ENCODE measurements around the gene KCTD18. TPM values are rescaled to one million over a fixed set of nuclear protein-coding genes. Genes with fewer than 3 reads are reported as not detected.

KCTD18 gene
- total RNA-seq, 1 experiment from 2014 or later = 14.7 TPM

DNA sequence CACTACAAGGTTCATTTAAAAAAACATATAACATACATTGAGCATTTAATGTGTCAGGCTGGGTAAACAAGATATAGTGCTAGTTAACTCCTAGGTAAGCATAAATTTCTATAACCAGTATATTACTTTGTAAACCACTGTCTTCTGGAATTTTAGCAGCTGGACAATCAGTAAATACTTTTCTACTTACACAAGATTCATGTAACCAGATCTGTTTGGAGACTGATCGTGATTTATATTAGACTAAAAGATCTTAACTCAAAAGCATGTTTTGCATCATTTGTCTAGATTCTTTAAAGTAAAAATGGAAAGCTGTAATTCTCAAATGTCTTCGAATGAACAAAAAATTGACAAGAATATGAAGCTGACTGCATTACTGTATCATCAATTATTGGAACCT, 15.2 kb upstream of the KCTD18 start:
- CTCF ChIA-PET = no interaction called here
- peak overlapping the region in 1 of 2 experiments; percentile 88; a peak in 2 of 4 replicates for H3K4me3 ChIP-seq (ENCODE audit: low read depth in 2 of 2, low read length in 2 of 2)
- DNase-seq (ENCODE audit: low read depth, low spot score) = no peak
- POLR2A ChIA-PET = interaction anchor here (1.1 kb wide), 1 partner anchor 41 kb away, joined by 5 read pairs; no protein-coding TSS in a partner anchor
- no TSS peak for BruUV-seq (replicated peaks)
- ATAC-seq = no peak
- in situ Hi-C loops (cut with HindIII; ENCODE audit: low pct_unique_long_range_greater_than_20kb, low sequenced_read_pairs) (no loop called here), intact Hi-C loops (cut with micrococcal nuclease; ENCODE audit: unreplicated experiment) (no loop called here)
- peaks cover 19% of the 10 kb centered on the region for H3K4me1 ChIP-seq (ENCODE audit: control insufficient read depth, insufficient read depth, low read length)
- no peaks in the 10 kb centered on the region for H3K9me3 ChIP-seq (ENCODE audit: control insufficient read depth, insufficient read depth, low read depth, low read length)
- no peaks in the 10 kb centered on the region for H3K27me3 ChIP-seq (ENCODE audit: control insufficient read depth, insufficient read depth, low read length)
- H3K36me3 ChIP-seq (ENCODE audit: control insufficient read depth, insufficient read depth, low read length) = peaks cover 8% of the 10 kb centered on the region; the same call in 1 of the 2 replicates
- no peak for TF ChIP-seq SIN3A (IDR thresholded peaks at IDR 0.05; ENCODE audit: borderline replicate concordance, insufficient read depth, low read depth, low read length)
- no peak for TF ChIP-seq POLR2AphosphoS5 (IDR thresholded peaks at IDR 0.05; ENCODE audit: low read depth, low read length)
- no peak for TF ChIP-seq TCF7L2 (IDR thresholded peaks at IDR 0.05; ENCODE audit: low read depth, low read length)
- TF ChIP-seq, protein P1, sequence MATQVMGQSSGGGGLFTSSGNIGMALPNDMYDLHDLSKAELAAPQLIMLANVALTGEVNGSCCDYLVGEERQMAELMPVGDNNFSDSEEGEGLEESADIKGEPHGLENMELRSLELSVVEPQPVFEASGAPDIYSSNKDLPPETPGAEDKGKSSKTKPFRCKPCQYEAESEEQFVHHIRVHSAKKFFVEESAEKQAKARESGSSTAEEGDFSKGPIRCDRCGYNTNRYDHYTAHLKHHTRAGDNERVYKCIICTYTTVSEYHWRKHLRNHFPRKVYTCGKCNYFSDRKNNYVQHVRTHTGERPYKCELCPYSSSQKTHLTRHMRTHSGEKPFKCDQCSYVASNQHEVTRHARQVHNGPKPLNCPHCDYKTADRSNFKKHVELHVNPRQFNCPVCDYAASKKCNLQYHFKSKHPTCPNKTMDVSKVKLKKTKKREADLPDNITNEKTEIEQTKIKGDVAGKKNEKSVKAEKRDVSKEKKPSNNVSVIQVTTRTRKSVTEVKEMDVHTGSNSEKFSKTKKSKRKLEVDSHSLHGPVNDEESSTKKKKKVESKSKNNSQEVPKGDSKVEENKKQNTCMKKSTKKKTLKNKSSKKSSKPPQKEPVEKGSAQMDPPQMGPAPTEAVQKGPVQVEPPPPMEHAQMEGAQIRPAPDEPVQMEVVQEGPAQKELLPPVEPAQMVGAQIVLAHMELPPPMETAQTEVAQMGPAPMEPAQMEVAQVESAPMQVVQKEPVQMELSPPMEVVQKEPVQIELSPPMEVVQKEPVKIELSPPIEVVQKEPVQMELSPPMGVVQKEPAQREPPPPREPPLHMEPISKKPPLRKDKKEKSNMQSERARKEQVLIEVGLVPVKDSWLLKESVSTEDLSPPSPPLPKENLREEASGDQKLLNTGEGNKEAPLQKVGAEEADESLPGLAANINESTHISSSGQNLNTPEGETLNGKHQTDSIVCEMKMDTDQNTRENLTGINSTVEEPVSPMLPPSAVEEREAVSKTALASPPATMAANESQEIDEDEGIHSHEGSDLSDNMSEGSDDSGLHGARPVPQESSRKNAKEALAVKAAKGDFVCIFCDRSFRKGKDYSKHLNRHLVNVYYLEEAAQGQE (IDR thresholded peaks at IDR 0.05; ENCODE audit: insufficient read depth in 1 of 2, low read depth in 2 of 2, low read length in 1 of 2) = no peak
- TF ChIP-seq, protein P2, sequence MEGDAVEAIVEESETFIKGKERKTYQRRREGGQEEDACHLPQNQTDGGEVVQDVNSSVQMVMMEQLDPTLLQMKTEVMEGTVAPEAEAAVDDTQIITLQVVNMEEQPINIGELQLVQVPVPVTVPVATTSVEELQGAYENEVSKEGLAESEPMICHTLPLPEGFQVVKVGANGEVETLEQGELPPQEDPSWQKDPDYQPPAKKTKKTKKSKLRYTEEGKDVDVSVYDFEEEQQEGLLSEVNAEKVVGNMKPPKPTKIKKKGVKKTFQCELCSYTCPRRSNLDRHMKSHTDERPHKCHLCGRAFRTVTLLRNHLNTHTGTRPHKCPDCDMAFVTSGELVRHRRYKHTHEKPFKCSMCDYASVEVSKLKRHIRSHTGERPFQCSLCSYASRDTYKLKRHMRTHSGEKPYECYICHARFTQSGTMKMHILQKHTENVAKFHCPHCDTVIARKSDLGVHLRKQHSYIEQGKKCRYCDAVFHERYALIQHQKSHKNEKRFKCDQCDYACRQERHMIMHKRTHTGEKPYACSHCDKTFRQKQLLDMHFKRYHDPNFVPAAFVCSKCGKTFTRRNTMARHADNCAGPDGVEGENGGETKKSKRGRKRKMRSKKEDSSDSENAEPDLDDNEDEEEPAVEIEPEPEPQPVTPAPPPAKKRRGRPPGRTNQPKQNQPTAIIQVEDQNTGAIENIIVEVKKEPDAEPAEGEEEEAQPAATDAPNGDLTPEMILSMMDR (IDR thresholded peaks at IDR 0.05) = no peak
- peak overlapping the region; percentile 98; the same call in 1 of the 2 replicates for H3K27ac ChIP-seq (ENCODE audit: low read length)

DNA sequence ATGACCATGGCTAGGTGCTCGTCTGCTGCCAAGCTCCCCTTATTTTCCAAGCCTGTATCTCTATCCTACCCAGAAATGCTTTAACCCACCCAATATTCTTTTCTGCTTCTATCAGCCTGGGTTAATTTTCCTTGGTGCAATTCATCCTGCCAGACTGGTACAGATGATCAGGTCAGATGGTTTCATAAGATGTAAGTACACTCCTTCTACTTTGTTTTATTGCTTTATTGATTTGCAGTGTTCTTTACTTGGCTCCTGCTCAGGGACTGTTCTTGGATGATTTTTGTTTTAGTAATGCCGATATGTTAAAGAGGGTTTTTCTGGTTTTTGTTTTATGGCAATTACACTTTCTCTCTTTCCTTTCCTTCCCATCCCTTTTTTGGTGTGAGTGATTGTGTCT, 13.7 kb upstream of the KCTD18 start:
- TF ChIP-seq POLR2AphosphoS5 (IDR thresholded peaks at IDR 0.05; ENCODE audit: low read depth, low read length) = no peak
- TF ChIP-seq, protein P2 (IDR thresholded peaks at IDR 0.05) = no peak
- intact Hi-C loops (cut with micrococcal nuclease; ENCODE audit: unreplicated experiment) = no loop called here
- in situ Hi-C loops (cut with HindIII; ENCODE audit: low pct_unique_long_range_greater_than_20kb, low sequenced_read_pairs) = no loop called here
- Histone ChIP-seq H3K27me3 (ENCODE audit: control insufficient read depth, insufficient read depth, low read length) (no peaks in the 10 kb centered on the region), H3K27ac (ENCODE audit: low read length) (no peak overlapping the region), H3K4me3 (ENCODE audit: low read depth in 2 of 2, low read length in 2 of 2) (no peak overlapping the region), H3K36me3 (ENCODE audit: control insufficient read depth, insufficient read depth, low read length) (peaks cover 8% of the 10 kb centered on the region; the same call in 1 of the 2 replicates), H3K4me1 (ENCODE audit: control insufficient read depth, insufficient read depth, low read length) (peaks cover 14% of the 10 kb centered on the region), H3K9me3 (ENCODE audit: control insufficient read depth, insufficient read depth, low read depth, low read length) (no peaks in the 10 kb centered on the region)
- ChIA-PET POLR2A (interaction anchor here (0.6 kb wide), 1 partner anchor 87 kb away, joined by 3 read pairs; no protein-coding TSS in a partner anchor), CTCF (no interaction called here)
- DNase-seq (ENCODE audit: low read depth, low spot score) = no peak
- no TSS peak for BruUV-seq (replicated peaks)
- no peak for ATAC-seq

Measured in Panc1 (cell line).